Spleen (tissue), 7 donors: ENCODE measurements around the gene MAGI3.

Source experiments
- POLR2A ChIP-seq, 3 donors: fragments of 450-650 bp; IDR thresholded peaks; one replicate each; pipeline ENCODE4 v1.5.1; 2017; ENCODE audit warnings: antibody characterized with exemption in 3 of 3, mild to moderate bottlenecking in 1 of 3
- TF ChIP-seq, protein P1 (sequence below), 11 experiments: fragments of 200-600 bp in 7 of 11; fragments of 450-650 bp in 4 of 11; sonication (generic) in 4 of 11; IDR thresholded peaks in 8 of 11; conservative IDR thresholded peaks in 3 of 11; 1 replicate in 7 of 11; 2 replicates in 4 of 11; pipeline versions ENCODE4 v1.4.0 to v1.8.0; 2016 to 2021; ENCODE audit warnings: antibody characterized with exemption in 11 of 11, inconsistent platforms in 4 of 11, mild to moderate bottlenecking in 1 of 11
- donor health status: DM: no; HTN: no; CAD: no; lungs with moderate emphysema.
- donor health status: DM: no; HTN: no; CAD: no.
- donor health status: DM: no; HTN: no; CAD: no.

DNA sequence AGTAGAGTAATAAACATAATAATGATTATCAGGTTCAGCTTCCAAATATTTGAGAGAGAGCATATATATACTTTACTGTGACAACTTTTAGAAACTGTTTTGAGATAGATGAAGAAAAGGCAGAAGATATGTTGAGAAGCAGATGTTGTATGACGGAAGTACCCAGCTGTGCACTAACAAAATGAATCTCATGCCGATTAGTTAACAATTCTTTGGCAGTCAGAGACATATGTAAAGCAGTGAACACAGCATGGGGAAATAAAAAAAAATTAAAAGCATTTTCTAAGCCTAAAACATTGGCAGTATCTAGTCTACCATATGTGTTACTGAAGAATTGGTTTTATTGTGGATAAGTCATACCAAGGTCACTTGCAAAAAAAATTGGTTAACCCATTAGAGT is 51.8 kb downstream of the MAGI3 start:
- TF ChIP-seq, protein P1, sequence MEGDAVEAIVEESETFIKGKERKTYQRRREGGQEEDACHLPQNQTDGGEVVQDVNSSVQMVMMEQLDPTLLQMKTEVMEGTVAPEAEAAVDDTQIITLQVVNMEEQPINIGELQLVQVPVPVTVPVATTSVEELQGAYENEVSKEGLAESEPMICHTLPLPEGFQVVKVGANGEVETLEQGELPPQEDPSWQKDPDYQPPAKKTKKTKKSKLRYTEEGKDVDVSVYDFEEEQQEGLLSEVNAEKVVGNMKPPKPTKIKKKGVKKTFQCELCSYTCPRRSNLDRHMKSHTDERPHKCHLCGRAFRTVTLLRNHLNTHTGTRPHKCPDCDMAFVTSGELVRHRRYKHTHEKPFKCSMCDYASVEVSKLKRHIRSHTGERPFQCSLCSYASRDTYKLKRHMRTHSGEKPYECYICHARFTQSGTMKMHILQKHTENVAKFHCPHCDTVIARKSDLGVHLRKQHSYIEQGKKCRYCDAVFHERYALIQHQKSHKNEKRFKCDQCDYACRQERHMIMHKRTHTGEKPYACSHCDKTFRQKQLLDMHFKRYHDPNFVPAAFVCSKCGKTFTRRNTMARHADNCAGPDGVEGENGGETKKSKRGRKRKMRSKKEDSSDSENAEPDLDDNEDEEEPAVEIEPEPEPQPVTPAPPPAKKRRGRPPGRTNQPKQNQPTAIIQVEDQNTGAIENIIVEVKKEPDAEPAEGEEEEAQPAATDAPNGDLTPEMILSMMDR (IDR thresholded peaks at IDR 0.05 in 8 of 11, conservative IDR thresholded peaks at IDR 0.05 in 3 of 11) = no peak
- no peak for TF ChIP-seq POLR2A (IDR thresholded peaks at IDR 0.05)
